Suprapubic skin (tissue), 4 donors: ENCODE measurements around the gene SNRPA1. TPM values are rescaled to one million over a fixed set of nuclear protein-coding genes. Genes with fewer than 3 reads are reported as not detected.

Source experiments
- DNase-seq, 2 donors: peaks; one replicate each; pipeline ENCODE4 v3.0.0-alpha.2; 2019; ENCODE audit warnings: low spot score in 2 of 2
- H3K27ac ChIP-seq: fragments of 200-600 bp; sonication (generic); one replicate; pipeline ENCODE4 v1.5.1; 2019
- H3K27me3 ChIP-seq: fragments of 200-600 bp; sonication (generic); one replicate; pipeline ENCODE4 v1.5.1; 2019
- H3K36me3 ChIP-seq: fragments of 200-600 bp; sonication (generic); one replicate; pipeline ENCODE4 v1.5.1; 2019
- H3K4me1 ChIP-seq: fragments of 200-600 bp; sonication (generic); one replicate; pipeline ENCODE4 v1.5.1; 2019
- H3K4me3 ChIP-seq: fragments of 200-600 bp; sonication (generic); one replicate; pipeline ENCODE4 v1.5.1; 2019; ENCODE audit warnings: mild to moderate bottlenecking
- H3K9me3 ChIP-seq: fragments of 200-600 bp; sonication (generic); one replicate; pipeline ENCODE4 v1.5.1; 2019
- EP300 ChIP-seq: sonication (generic); formaldehyde crosslinking; IDR thresholded peaks from one replicate; pipeline ENCODE4 v1.6.1; 2017; ENCODE audit warnings: antibody characterized with exemption
- POLR2A ChIP-seq, 2 donors: fragments of 450-650 bp; IDR thresholded peaks; one replicate each; pipeline ENCODE4 v1.6.1; 2017; ENCODE audit warnings: antibody characterized with exemption in 2 of 2, mild to moderate bottlenecking in 2 of 2, moderate library complexity in 2 of 2
- POLR2AphosphoS5 ChIP-seq, 3 donors: sonication (generic); formaldehyde crosslinking; IDR thresholded peaks; one replicate each; pipeline ENCODE4 v1.6.1; 2017; ENCODE audit warnings: antibody characterized with exemption in 3 of 3
- WGBS: methylation state at CpG from one replicate; pipeline ENCODE4 v1.1.5; 2018; 5-methylcytosine and 5-hydroxymethylcytosine counted together
- total RNA-seq, 4 donors: library from RNA; depleted of rRNA; stranded (reverse); fragments of >200 nt; gene quantifications; one replicate each; pipeline ENCODE4 v1.1.0, GENCODE V29; 2016
- TF ChIP-seq, protein P1 (sequence below), 2 donors: fragments of 200-600 bp in 1 of 2; fragments of 450-650 bp in 1 of 2; sonication (generic) in 1 of 2; IDR thresholded peaks; one replicate each; pipeline ENCODE4 v1.5.1; 2016 to 2019; ENCODE audit warnings: antibody characterized with exemption in 2 of 2, mild to moderate bottlenecking in 1 of 2, moderate library complexity in 1 of 2

SNRPA1 gene
- total RNA-seq, 4 donors from 2014 or later, result 43.1 to 122 (median 48.2) TPM

- H3K36me3 ChIP-seq, result no peaks in the 10 kb centered on the region
- TF ChIP-seq, protein P1, sequence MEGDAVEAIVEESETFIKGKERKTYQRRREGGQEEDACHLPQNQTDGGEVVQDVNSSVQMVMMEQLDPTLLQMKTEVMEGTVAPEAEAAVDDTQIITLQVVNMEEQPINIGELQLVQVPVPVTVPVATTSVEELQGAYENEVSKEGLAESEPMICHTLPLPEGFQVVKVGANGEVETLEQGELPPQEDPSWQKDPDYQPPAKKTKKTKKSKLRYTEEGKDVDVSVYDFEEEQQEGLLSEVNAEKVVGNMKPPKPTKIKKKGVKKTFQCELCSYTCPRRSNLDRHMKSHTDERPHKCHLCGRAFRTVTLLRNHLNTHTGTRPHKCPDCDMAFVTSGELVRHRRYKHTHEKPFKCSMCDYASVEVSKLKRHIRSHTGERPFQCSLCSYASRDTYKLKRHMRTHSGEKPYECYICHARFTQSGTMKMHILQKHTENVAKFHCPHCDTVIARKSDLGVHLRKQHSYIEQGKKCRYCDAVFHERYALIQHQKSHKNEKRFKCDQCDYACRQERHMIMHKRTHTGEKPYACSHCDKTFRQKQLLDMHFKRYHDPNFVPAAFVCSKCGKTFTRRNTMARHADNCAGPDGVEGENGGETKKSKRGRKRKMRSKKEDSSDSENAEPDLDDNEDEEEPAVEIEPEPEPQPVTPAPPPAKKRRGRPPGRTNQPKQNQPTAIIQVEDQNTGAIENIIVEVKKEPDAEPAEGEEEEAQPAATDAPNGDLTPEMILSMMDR (IDR thresholded peaks at IDR 0.05), result no peak
- TF ChIP-seq EP300, result no peak
- no peak for TF ChIP-seq POLR2AphosphoS5 (IDR thresholded peaks at IDR 0.05)
- no peak for TF ChIP-seq POLR2A (IDR thresholded peaks at IDR 0.05)
These were observed 31.6 kb upstream of the SNRPA1 start for GRCh38 chr15:101326462-101327146.

DNA sequence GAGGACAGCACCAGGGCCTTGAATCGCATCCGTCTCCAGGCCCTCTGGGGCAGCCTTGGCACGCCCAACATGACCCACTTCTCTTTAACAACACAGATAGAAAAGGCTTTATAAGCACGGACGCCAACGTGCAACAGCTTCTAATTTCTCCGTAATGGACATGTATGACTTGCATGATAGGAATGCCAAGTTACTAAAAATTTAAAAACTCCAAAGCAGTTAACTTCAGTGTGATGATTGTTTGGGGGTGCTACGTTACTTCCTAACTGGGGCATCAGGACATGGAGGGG is 30.9 kb upstream of the SNRPA1 start:
- Histone ChIP-seq H3K27ac (no peak overlapping the region), H3K4me3 (no peak overlapping the region), H3K4me1 (no peaks in the 10 kb centered on the region), H3K36me3 (no peaks in the 10 kb centered on the region), H3K27me3 (peaks cover 15% of the 10 kb centered on the region), H3K9me3 (no peaks in the 10 kb centered on the region)
- peak in 1 of 2 donors; percentile 1 for DNase-seq
- WGBS, result 88% methylated on average over 8 of the region's 8 CpGs
- TF ChIP-seq EP300 (no peak), POLR2A (IDR thresholded peaks at IDR 0.05) (no peak), POLR2AphosphoS5 (IDR thresholded peaks at IDR 0.05) (no peak)
- TF ChIP-seq, protein P1 (IDR thresholded peaks at IDR 0.05), result no peak

More at GRCh38 chr15:101326462-101327146, 31.6 kb upstream of the SNRPA1 start:
- 82% methylated on average over 20 of the region's 21 CpGs for WGBS
- peak in 1 of 2 donors; percentile 70 for DNase-seq
- Histone ChIP-seq H3K9me3 (no peaks in the 10 kb centered on the region), H3K27me3 (peaks cover 12% of the 10 kb centered on the region), H3K4me1 (no peaks in the 10 kb centered on the region), H3K4me3 (no peak overlapping the region), H3K27ac (no peak overlapping the region)

GRCh38 chr15:101325263-101326025 is 30.4 kb upstream of the SNRPA1 start:
- no peak overlapping the region for H3K4me3 ChIP-seq

DNA sequence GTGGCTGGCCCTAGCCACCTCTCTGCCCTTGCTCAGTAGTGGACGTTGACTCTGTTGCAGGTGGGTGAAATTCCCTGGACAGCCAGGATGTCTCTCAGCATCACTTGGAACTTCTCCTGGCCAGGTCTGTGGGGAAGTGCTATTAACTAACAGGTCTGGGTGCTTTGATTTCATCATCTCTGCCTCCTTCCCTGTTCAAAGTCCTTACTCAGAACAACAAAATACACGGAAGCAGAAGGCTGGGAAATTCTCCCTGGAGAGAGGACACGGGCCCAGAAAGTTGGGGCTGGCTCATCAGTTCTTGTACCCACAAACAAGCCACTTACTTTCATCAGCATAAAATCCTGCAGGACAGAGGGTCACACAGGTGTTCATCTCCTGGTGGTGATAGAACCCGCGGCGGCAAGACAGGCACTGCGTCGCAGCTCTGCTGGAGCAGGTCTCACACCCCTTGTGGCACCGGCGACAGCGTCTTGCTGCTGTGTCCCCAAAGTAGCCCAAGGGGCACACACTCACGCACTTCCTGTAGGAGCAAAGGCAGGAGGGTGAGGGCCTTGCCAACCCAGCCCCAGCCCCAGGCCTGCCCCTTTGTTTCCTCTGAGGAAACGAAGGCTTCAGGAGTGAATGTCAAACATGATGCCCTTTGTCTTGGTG is 29.6 kb upstream of the SNRPA1 start:
- TF ChIP-seq EP300 (no peak), POLR2A (IDR thresholded peaks at IDR 0.05) (no peak), POLR2AphosphoS5 (IDR thresholded peaks at IDR 0.05) (no peak)
- TF ChIP-seq, protein P1 (IDR thresholded peaks at IDR 0.05), result no peak
- no peak for DNase-seq
- WGBS, result 83% methylated on average over 13 of the region's 13 CpGs

More at GRCh38 chr15:101325263-101326025, 30.4 kb upstream of the SNRPA1 start:
- Histone ChIP-seq H3K27me3 (peaks cover 18% of the 10 kb centered on the region), H3K27ac (no peak overlapping the region), H3K36me3 (no peaks in the 10 kb centered on the region), H3K4me1 (no peaks in the 10 kb centered on the region), H3K9me3 (no peaks in the 10 kb centered on the region)
- 82% methylated on average over 13 of the region's 19 CpGs for WGBS
- TF ChIP-seq, protein P1 (IDR thresholded peaks at IDR 0.05), result no peak
- TF ChIP-seq POLR2A (IDR thresholded peaks at IDR 0.05), result no peak
- no peak for TF ChIP-seq POLR2AphosphoS5 (IDR thresholded peaks at IDR 0.05)
- DNase-seq, result no peak

More for the DNA sequence above, 29.6 kb upstream of the SNRPA1 start:
- Histone ChIP-seq H3K4me3 (no peak overlapping the region), H3K4me1 (no peaks in the 10 kb centered on the region), H3K27me3 (peaks cover 22% of the 10 kb centered on the region), H3K36me3 (no peaks in the 10 kb centered on the region), H3K9me3 (no peaks in the 10 kb centered on the region), H3K27ac (no peak overlapping the region)
